Measurements from ENCODE around the gene TXNDC8.

The TXNDC8 gene

DNA sequence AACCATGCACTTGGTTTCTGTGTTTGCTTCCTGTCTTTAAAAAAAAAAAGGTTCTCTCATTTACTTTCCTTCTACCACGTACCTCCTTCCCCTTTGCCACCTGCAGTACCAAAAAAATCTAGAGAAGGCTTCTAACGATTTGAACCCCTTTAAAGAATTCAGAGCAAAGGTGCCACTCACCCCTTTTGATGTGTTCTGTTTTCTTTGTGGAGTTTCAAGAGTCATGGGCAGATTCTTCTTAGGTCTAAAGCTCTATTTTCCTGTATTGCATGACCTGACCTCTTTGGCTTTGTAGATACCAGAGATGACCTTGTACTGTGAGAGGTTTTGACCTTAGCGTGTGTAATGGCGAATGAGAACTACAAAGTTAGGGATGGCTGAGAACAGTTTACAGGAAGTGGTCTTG is 29.0 kb downstream of the TXNDC8 start:
- H3K36me3 Mint-ChIP-seq: no peaks in the 10 kb centered on the region
- H3K27ac Mint-ChIP-seq: no peak overlapping the region
- H3K27me3 Mint-ChIP-seq: peaks cover 3% of the 10 kb centered on the region
- H3K4me1 Mint-ChIP-seq: peaks cover 5% of the 10 kb centered on the region
- H3K4me3 Mint-ChIP-seq: no peak overlapping the region
- H3K9me3 Mint-ChIP-seq: no peaks in the 10 kb centered on the region

DNA sequence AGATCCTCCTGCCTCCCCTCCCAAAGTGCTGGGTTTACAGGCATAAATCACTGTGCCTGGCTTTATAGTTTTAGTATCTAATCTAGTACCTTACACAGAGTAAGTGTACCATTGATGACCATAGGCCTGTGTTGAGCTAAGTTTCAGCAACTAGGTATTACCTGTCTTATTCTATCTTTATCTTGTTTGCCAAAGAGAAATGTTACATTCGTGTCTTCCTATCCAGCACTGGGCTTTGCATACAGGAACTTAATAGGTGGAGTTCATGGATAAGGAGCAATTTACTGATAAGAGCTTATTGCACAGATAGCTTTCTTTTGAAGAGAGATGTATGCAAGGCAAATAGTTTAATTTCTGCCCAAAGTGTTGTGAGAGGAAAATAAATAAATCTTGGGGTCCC is 30.5 kb downstream of the TXNDC8 start:
- no peak overlapping the region for H3K27ac Mint-ChIP-seq
- H3K4me3 Mint-ChIP-seq: no peak overlapping the region
- no peaks in the 10 kb centered on the region for H3K9me3 Mint-ChIP-seq

GRCh38 chr9:110303133-110303532 is 34.5 kb downstream of the TXNDC8 start:
- Mint-ChIP-seq H3K4me3 (no peak overlapping the region), H3K36me3 (peaks cover 2% of the 10 kb centered on the region), H3K27ac (no peak overlapping the region), H3K9me3 (no peaks in the 10 kb centered on the region), H3K4me1 (no peaks in the 10 kb centered on the region), H3K27me3 (peaks cover 4% of the 10 kb centered on the region)

More for the DNA sequence above, 30.5 kb downstream of the TXNDC8 start:
- H3K4me1 Mint-ChIP-seq: peaks cover 5% of the 10 kb centered on the region
- H3K36me3 Mint-ChIP-seq: no peaks in the 10 kb centered on the region
- peaks cover 3% of the 10 kb centered on the region for H3K27me3 Mint-ChIP-seq

DNA sequence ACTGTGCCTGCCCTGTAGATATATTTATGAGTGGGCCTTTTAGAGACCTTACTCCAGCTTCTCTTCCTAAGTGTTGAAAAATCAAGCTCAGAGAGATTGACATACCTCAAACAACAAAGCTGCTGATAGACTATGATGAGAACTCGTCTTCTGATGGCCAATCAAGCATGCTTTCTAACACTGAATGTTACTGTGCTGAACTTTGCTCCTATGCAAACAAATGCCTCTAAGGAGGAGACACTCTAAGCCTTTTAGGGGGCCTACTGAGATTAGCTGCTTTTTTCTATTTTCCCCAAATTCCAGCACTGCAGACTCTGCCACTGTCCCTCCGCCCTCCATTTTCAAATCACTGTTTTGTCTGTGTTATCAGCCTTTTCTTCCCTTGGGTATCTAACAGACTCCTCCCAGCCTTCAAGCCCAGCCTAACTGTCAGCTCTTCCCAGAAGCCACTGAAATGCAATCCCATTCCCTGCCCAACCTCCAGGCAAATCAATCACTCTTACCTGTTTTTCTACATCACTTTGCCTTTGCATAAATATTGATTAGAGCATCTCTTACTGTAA is 39.5 kb downstream of the TXNDC8 start:
- H3K36me3 Mint-ChIP-seq: peaks cover 2% of the 10 kb centered on the region

DNA sequence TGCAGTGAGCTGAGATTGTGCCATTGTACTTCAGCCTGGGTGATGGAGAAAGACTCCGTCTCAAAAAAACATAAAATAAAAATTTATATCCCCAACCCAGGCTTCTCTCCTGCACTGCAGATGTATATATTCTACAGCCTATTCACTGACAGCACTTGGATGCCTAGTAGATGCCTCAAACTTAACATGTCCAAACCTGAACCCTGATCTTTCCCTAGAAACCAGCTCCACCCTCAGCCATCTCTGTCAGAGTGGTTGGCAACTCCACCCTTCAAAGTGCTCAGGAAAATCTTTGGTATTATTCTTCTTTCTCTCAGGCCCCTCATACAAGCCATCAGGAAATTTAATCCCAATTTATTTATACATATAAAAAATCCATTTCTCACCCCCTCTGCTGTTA is 44.4 kb downstream of the TXNDC8 start:
- H3K36me3 Mint-ChIP-seq: no peaks in the 10 kb centered on the region
- H3K9me3 Mint-ChIP-seq: no peaks in the 10 kb centered on the region
- H3K4me3 Mint-ChIP-seq: no peak overlapping the region
- H3K4me1 Mint-ChIP-seq: no peaks in the 10 kb centered on the region
- H3K27me3 Mint-ChIP-seq: peaks cover 4% of the 10 kb centered on the region
- H3K27ac Mint-ChIP-seq: no peak overlapping the region

More for the DNA sequence above, 39.5 kb downstream of the TXNDC8 start:
- H3K4me3 Mint-ChIP-seq: no peak overlapping the region
- no peaks in the 10 kb centered on the region for H3K4me1 Mint-ChIP-seq
- peaks cover 5% of the 10 kb centered on the region for H3K27me3 Mint-ChIP-seq
- H3K9me3 Mint-ChIP-seq: no peaks in the 10 kb centered on the region
- H3K27ac Mint-ChIP-seq: no peak overlapping the region

DNA sequence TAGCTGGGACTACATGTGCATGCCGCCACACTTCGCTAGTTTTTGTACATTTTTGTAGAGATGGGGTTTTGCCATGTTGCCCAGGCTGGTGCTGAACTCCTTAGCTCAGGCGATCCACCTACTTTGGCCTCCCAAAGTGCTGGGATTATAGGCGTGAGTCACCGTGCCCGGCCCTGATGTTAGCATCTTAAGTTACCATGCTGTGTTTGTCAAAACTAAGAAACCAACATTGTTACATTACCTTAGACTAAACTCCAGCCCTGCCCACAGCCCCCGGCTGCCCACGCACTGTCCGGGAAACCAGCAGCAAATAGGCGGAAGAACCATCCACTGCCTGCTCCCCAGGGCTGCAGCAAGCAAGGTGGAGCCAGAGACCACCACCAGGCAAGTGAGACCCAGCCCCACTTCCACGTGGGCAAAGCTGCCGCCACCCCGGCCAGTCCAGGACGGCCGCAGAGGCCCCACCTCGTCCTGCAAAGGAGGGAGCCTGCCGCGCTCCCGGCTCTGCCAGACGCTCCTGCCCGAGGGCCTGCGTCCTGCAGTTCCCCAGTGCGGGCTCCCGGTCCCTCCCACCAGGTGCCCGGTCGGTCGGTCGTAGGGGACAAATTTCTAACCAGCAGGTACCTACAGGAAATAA is 45.6 kb downstream of the TXNDC8 start:
- no peak overlapping the region for H3K27ac Mint-ChIP-seq
- peaks cover 4% of the 10 kb centered on the region for H3K27me3 Mint-ChIP-seq
- no peaks in the 10 kb centered on the region for H3K9me3 Mint-ChIP-seq
- no peaks in the 10 kb centered on the region for H3K4me1 Mint-ChIP-seq
- no peak overlapping the region for H3K4me3 Mint-ChIP-seq
- no peaks in the 10 kb centered on the region for H3K36me3 Mint-ChIP-seq

DNA sequence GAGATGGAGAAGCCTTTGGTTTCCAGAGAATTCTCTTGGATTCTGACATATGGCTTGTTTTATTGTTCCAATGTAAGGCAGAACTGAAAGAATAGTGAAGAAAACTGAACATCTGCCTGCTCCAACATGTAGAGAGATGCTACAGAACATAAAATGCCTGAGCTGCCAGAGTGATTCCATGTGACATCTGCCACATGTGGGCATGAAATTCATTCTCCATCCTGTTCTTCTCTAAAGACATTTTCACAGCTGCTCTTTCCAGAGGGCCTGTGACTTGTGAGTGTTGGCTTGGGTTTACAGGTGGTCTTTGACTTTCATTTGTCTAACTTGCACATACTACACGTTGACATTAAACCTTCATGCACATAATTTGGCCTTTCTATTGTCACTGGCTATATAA is 47.7 kb downstream of the TXNDC8 start:
- no peaks in the 10 kb centered on the region for H3K4me1 Mint-ChIP-seq
- no peaks in the 10 kb centered on the region for H3K36me3 Mint-ChIP-seq
- peaks cover 5% of the 10 kb centered on the region for H3K27me3 Mint-ChIP-seq
- H3K9me3 Mint-ChIP-seq: no peaks in the 10 kb centered on the region
- no peak overlapping the region for H3K27ac Mint-ChIP-seq
- no peak overlapping the region for H3K4me3 Mint-ChIP-seq

DNA sequence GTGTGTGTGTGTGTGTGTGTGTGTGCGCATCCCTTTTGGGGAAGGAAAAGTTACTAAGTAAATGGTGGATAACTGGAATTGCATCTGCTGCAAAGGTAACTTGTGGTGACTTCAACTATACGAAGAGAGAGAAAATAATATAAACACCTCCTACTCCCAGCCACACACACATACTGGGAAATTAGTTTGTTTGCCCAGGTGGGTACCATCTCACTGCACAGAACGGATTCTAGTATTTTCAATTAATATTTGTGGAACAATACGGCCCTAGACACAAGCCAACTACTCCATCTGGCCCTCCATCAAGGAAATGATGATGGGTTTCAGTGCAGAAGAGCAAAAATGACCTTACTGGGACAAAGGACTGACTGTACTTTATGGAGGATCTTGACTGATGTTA is 49.2 kb downstream of the TXNDC8 start:
- H3K9me3 Mint-ChIP-seq: no peaks in the 10 kb centered on the region
- no peak overlapping the region for H3K27ac Mint-ChIP-seq
- H3K4me3 Mint-ChIP-seq: no peak overlapping the region
- no peaks in the 10 kb centered on the region for H3K36me3 Mint-ChIP-seq
- H3K27me3 Mint-ChIP-seq: peaks cover 1% of the 10 kb centered on the region
- no peaks in the 10 kb centered on the region for H3K4me1 Mint-ChIP-seq

DNA sequence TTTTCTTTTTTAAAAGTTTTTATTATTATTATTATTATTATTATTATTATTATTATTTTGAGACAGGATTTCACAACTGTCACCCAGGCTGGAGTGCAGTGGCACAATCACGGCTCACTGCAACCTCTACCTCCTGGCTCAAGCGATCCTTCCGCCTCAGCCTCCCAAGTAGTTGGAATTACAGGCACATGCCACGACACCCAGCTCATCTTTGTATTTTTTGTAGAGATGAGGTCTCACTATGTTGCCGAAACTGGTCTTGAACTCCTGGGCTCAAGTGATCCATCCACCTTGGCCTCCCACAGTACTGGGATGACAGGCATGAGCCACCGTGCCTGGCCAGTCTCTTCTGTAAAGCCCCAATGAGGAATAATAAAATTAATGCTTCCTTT is 50.4 kb downstream of the TXNDC8 start:
- H3K4me3 Mint-ChIP-seq: no peak overlapping the region
- H3K4me1 Mint-ChIP-seq: no peaks in the 10 kb centered on the region
- H3K27me3 Mint-ChIP-seq: peaks cover 1% of the 10 kb centered on the region
- H3K9me3 Mint-ChIP-seq: no peaks in the 10 kb centered on the region
- no peaks in the 10 kb centered on the region for H3K36me3 Mint-ChIP-seq
- no peak overlapping the region for H3K27ac Mint-ChIP-seq

GRCh38 chr9:110284211-110284844 is 53.3 kb downstream of the TXNDC8 start:
- no peaks in the 10 kb centered on the region for H3K4me1 Mint-ChIP-seq
- no peak overlapping the region for H3K4me3 Mint-ChIP-seq
- H3K36me3 Mint-ChIP-seq: no peaks in the 10 kb centered on the region
- peaks cover 1% of the 10 kb centered on the region for H3K27me3 Mint-ChIP-seq
- H3K27ac Mint-ChIP-seq: no peak overlapping the region
- H3K9me3 Mint-ChIP-seq: no peaks in the 10 kb centered on the region

- Mint-ChIP-seq H3K36me3 (no peaks in the 10 kb centered on the region), H3K4me1 (no peaks in the 10 kb centered on the region), H3K9me3 (no peaks in the 10 kb centered on the region), H3K4me3 (no peak overlapping the region), H3K27ac (no peak overlapping the region), H3K27me3 (peaks cover 2% of the 10 kb centered on the region)
Observed at GRCh38 chr9:110283751-110284150, 53.9 kb downstream of the TXNDC8 start.

DNA sequence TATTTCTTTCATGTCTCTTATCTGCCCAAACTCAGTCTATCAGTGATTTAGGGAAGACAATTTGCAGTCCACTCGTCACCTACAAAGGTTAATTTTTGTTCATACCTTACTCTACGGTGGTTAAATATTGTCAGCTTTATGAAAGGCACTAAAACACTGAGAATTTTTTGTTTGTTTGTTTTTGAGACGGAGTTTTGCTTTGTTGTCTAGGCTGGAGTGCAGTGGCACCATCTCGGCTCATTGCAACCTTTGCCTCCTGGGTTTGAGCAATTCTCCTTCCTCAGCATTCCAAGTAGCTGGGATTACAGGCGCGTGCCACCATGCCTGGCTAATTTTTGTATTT is 55.0 kb downstream of the TXNDC8 start:
- H3K36me3 Mint-ChIP-seq: no peaks in the 10 kb centered on the region
- H3K27me3 Mint-ChIP-seq: peaks cover 2% of the 10 kb centered on the region
- peaks cover 3% of the 10 kb centered on the region for H3K4me1 Mint-ChIP-seq
- H3K9me3 Mint-ChIP-seq: no peaks in the 10 kb centered on the region
- H3K27ac Mint-ChIP-seq: no peak overlapping the region
- no peak overlapping the region for H3K4me3 Mint-ChIP-seq

- Mint-ChIP-seq H3K36me3 (no peaks in the 10 kb centered on the region), H3K9me3 (no peaks in the 10 kb centered on the region), H3K27ac (no peak overlapping the region), H3K4me1 (peaks cover 3% of the 10 kb centered on the region), H3K27me3 (peaks cover 2% of the 10 kb centered on the region), H3K4me3 (no peak overlapping the region)
Observed at GRCh38 chr9:110282018-110282738, 55.5 kb downstream of the TXNDC8 start.

- peaks cover 1% of the 10 kb centered on the region for H3K27me3 Mint-ChIP-seq
- H3K9me3 Mint-ChIP-seq: no peaks in the 10 kb centered on the region
Observed at GRCh38 chr9:110278080-110278707, 59.5 kb downstream of the TXNDC8 start.

GRCh38 chr9:110276781-110277180 is 60.9 kb downstream of the TXNDC8 start:
- Mint-ChIP-seq H3K27ac (no peak overlapping the region), H3K9me3 (no peaks in the 10 kb centered on the region), H3K36me3 (no peaks in the 10 kb centered on the region), H3K27me3 (peaks cover 1% of the 10 kb centered on the region), H3K4me1 (peaks cover 3% of the 10 kb centered on the region), H3K4me3 (no peak overlapping the region)

More at GRCh38 chr9:110278080-110278707, 59.5 kb downstream of the TXNDC8 start:
- no peak overlapping the region for H3K27ac Mint-ChIP-seq
- H3K4me3 Mint-ChIP-seq: no peak overlapping the region
- H3K36me3 Mint-ChIP-seq: no peaks in the 10 kb centered on the region
- peaks cover 3% of the 10 kb centered on the region for H3K4me1 Mint-ChIP-seq

All from activated naive CD4-positive, alpha-beta T cell treated with anti-CD3 and anti-CD28 coated beads, Interleukin-2, amount 50 U/mL, for 24 hours (primary cell).